GM18909 (cell line): ENCODE results near the gene OVCA2.
A peak's percentile ranks its signal among the peaks of the same experiment; 100 is the strongest.

ENCODE experiments used
- ATAC-seq: cut with Tn5 transposase; IDR thresholded peaks from one replicate; pipeline ENCODE4 v1.9.1; 2021; ENCODE audit warnings: mild to moderate bottlenecking; ENCODE audit not compliant: unreplicated experiment, poor library complexity

OVCA2 gene

DNA sequence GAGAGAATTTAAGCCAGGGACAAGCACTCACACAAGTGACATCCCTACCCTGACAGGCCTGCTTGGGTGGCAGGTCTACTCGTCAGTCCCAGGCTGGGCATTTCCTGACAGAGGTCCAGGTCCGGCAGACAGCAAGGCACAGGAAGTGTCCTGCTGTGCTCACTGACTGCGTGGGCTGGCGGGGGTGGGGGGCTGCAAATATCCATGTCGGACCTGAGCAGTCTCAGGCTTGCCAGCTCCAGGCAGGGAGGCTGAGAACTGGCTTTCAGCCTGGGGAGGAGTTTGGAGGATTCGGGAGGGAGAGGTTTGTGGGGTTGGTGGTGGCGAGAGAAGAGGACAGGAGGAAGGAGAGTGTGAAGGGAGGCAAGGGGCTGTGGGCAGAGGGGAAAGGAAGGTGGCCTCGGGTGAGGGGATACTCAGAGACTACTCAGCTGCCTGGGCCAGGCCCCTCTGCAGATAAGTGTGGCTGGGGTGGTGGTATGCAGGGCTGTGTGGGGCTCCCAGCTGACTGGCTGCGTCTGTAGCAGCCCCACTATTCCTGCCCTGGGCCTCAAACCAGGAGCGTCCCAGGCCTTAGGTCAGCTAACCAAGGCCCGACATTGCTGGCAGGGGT, 20.9 kb downstream of the OVCA2 start:
- ATAC-seq: no peak

DNA sequence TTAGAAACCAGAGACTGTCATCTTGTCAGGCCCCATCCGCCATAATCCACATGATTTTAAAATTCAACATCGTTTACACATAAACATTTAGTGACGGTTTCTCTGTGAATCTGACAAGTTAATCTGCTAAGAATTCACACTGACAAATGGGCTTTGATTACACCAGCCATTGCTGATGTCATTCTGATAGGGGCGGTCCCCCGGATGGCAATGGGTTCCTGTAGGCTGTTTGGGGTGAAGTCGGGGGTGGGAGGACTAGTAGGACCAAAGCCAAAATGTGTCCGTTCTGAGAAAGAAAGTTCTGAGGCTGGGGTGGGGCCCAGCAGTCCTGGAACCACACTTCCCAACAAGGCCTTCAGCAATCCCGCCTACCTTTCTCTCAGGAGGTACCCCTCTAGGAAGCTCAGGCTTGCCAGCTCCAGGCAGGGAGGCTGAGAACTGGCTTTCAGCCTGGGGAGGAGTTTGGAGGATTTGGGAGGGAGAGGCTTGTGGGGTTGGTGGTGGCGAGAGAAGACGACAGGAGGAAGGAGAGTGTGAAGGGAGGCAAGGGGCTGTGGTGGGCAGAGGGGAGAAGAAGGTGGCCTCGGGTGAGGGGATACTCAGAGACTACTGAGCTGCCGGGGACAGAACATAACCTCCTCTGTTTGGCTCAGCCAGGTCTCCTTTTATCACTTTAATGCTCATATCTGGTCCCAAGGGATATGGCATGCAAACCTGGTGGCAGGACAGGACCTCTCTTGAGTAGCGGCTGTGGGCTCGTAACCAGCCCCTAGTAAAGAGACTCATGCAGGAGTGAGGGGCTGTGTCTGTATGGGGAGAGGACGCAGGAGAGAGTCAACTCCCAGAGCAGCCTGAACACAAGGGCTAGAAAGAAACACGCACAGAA, 21.7 kb downstream of the OVCA2 start:
- no peak for ATAC-seq

DNA sequence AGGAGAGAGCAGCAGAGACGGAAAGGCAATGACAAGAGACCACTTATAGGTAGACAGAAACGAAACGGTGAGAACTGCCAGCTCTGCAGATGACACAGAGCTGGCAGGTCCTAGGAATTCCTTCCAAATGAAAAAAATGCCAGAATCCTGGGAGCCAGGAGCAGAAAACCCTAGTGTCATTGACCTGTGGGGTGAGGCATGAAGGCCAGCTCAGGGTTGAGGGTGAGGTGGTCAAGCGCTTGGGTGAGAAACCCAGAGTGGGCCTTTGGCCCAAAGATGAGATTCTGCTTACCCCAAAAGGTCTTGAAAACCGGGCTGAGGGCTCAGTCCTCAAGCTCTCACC, 22.3 kb downstream of the OVCA2 start:
- no peak for ATAC-seq

DNA sequence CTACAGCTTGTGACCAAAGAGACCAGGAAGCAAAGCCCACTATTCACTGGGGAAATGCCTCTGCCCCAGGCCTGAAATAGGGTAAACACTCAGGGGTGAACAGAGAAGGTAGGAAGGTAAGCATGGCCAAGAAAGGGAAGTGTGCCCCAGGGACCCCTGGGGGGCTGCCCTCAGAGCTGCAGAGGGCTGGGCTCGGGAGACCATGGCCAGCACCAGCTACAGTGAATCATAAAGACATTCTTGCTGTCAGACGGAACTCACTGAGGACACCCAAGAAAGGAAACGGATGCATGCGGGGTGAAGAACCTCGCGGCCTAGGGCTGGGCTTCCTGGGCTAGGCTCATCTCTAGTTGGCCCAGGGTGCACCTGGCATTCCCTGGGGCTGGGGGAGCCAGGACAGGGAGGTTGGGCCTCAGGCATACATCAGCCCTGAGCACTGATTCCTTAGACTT, 22.7 kb downstream of the OVCA2 start:
- ATAC-seq: no peak

DNA sequence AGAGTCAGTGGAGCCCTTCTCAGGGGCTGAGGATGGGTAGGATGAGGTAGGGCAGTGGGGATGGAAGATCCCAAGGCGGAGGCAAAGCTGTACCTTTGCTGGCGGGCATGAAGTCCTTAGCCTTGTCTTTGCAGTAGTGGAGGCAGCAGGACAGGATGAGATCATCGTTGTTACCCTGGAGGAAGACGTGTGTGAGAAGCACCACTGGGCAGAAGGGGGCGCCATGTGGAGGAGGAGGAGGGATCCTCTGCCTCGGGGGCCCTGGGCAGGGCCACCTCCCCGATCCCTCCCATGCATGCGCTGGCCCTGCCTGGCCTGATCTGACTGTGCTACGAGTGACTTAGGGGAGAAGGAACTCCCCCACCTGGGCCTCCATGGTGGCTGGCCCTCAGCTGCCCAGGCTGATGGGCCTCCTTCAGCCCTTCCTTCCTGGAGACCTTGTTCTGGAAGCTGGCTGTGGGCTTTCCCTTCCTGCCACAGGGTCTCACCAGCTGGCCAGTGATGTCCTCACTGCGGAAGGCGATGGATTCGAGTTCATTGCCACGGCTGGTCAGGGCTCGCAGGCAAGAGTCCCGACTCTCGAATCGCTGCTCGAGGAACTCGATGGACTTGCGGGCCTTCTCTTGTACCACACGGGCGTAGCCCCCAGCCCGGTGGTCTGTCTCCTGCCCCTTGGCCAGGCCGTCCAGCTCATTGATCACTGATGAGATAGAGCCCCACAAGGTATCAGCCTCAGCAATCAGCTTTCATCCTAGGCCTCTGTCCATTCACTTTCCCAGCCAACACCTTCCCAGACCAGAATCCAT, 23.4 kb downstream of the OVCA2 start:
- no peak for ATAC-seq

DNA sequence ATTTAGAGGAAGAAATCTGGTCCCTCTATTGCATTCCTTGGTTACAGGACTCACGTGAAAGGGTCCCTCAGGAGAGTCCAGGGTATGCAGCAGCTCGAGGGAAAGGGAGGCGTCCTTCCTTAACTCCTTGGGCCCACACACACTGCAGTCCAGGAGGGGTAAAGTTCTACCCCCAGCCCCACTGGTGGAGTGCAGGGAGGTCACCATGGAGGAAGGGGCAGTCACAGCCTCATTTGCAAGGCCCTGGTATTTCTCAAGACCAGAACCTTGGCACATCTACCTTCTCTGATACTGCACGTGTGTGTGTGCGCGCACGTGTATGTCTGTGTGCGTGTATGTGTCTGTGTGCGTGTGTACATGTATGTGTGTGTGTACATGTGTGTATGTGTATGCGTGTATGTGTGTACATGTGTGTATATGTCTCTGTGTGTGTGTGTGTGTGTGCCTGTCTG, 24.2 kb downstream of the OVCA2 start:
- no peak for ATAC-seq

DNA sequence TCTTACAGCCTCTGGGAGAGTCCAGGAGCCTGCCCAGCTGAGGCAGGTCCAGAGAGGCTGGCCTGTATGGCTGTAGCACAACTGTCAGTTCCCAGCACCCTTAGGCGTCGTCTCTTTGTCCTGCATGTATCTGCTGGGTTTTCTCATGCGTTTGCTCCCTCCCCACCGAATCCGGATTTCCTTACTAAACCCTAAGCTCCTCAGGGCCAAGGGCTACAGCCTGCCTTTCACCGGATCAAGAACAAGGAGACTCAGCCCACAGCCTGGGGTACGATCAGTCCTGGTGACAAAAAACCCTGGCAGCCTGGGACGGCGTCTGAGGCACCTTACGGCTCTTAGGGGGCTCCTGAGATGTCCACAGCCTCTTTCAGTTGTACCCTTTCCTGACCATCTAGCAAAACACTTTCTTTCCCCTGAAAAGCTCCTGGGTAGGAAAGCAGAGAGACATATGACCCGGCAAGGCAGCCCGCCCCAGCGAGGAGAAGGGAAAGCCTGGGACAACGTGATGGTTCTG, 25.3 kb downstream of the OVCA2 start:
- ATAC-seq: no peak

DNA sequence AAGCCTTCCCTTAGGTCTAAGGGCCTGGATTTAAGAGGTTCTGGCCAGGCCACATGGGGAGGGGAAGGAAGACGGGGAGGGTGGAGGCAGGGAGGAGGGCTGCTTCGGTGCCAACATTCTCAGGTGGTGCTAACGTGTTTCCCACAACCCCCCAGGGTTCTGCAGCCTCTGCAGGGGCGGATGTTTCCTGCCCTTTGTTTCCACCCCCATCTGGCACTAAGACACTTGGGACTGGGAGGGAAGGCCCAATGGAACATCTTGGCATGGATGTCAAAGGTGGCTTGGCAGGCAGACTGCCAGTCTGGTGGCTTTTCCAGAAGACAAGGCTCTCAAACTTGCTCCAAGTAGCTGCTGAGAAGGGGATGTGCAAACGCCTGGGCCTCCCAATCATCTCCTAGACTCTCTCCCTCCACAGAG, 25.8 kb downstream of the OVCA2 start:
- ATAC-seq: no peak

DNA sequence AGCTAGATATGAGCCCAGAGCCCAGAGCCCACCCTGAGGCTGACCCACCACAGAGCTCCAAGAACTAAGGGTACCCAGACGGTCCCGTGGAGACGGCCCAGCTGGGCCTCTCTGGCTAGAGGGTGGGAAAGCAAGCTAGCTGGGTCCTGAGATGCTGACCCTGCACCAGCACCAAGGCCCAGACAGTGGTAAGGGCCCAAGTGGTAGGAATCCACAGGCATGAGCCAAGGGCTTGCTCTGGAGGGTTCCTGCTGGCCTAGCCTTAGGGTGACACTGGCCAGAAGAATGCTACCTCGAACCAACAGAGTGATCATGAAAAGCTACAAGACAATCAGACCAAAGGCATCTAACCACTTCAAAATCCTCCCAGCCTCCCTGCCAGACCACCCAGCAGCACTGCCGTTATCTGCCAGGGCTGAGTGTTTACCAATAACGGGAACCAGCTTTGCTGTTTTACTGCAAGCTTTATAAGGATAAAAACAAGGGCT, 26.3 kb downstream of the OVCA2 start:
- ATAC-seq: no peak

DNA sequence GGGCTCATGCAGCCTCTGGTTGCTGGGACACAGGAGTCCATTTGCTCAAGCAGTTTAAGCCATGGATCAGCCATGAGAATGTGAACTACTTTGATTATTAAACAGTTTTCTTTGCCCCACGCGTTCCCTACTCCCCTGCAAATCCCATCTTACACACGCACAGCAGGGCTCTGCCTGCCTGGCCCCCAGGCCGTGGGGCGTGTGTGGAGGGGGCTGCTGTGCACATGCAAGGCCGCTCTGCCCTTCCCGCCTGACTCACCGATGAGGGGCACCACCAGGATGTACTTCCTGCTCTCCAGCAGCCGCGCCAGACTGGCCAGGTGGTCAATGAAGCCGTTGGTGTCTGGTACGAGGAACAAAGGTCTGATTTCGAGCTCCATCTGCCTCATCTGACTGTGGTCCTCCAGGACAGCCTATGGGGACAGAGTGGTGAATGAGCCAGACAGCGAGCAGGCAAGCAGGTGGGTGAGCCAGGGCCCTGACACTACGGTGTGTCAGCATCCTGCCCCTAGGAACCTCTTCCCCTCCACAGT, 26.8 kb downstream of the OVCA2 start:
- ATAC-seq: no peak

DNA sequence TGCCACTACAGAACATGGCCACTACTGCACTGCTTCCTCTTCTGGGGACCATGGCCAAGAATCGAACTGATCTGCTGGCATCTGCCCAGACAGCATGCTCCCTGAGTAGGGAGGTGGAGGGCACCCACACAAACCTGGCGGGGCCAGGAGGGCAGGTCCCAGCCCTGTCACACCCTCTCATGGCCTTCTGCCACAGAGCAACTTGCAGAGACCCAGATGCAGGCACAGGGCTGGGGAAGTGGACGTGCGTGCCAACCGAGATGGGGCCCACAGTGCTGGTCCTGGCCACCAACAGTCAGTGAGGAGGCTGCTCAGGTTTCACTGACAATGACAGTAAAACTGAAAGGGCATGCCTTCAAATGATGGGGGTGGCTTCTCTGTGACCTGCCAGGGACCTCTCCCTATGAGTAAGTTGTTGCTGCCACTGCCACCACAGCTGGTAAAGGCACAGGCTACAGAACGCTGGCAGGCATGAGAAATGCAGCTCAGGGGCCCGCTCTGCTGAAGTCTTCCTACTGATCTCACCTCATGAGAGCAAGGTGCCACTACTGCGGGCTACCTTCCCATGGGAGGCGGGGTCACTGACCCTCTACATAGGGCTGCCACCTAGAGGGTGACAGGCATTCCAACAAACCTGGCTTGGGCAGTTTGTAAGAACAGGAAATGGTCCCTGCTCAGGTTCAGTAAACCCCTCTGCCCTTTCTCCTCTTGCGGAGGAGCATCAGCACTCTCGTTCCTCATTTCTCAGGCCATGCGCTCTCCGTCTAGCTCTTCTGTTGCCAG, 28.6 kb downstream of the OVCA2 start:
- ATAC-seq: peak; percentile 83

DNA sequence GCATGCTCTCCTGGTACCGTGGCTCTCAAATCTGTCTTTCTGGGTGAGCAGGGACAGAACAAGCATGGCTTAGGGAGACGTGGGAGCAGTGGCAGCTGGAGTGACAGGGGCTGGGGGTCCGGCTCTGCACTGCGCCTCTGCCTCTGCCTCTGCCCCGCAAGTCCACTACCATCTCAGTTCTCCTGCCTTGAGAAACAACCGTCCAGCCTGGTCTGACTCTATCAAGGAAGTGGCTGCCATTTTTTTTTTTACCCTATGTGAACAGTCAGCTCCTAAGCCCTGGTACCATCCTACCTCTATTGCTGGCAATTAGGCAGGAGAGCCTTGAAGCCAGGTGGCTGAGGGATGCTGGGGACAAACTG, 29.2 kb downstream of the OVCA2 start:
- ATAC-seq: no peak

DNA sequence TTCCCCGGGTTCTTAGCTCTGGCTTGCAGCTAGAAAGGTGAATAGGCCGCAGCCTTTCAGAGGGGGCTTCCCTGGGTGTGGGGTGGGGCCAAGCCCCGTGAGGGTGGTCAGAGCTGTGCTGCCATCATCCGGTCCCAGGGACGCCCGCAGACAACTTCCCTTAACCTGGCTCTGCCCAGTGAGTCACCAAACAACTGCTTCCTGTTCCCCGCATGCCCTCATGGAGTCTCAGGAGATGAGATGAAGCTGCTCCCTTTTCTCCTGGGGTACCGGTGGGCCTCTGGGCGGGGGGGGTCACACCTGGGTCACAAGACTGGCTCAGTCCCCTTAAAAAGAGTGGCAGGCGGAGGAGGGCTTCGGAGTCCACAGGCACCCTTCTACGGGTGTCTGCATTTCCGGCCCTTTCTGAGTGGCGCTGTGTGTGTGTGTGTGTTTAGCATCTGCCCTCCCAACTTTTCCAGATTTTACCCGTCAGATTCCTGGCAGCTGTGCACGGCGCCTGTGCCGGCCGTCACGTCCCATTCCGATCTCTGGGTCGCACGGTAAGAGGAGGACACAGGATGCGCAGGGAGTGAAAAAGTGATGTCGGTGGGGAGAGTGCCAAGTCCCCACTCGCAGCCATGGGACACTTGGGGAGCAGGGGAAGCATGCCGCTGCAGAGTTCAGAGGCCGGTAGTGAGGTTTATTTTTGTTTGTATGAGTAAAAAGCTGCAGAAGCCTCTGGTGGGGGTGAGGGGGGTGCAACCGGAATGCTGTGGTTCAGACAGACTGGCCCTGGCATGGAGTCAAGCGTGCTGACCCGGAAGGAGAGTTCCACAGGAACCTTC, 29.8 kb downstream of the OVCA2 start:
- ATAC-seq: no peak

DNA sequence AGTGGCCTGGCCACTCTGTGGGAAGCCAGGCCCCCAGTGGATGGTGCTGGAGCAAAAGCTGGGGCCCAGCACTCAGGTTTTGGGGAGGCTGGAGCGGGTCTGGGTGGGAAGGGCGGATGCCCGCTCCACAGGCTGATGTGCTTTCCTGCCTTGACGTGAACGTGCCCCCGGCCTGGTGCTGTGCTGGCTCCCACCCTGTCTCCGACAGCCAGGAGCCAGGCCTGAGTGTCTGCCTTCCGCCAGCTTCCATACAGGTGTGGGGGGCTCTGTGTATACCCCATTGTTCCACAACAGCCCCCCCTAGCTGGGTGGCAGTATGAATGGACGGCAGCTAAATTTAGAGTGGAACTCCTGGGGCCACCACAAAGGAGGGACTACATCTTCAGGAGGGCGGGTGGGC, 33.1 kb downstream of the OVCA2 start:
- ATAC-seq: no peak

DNA sequence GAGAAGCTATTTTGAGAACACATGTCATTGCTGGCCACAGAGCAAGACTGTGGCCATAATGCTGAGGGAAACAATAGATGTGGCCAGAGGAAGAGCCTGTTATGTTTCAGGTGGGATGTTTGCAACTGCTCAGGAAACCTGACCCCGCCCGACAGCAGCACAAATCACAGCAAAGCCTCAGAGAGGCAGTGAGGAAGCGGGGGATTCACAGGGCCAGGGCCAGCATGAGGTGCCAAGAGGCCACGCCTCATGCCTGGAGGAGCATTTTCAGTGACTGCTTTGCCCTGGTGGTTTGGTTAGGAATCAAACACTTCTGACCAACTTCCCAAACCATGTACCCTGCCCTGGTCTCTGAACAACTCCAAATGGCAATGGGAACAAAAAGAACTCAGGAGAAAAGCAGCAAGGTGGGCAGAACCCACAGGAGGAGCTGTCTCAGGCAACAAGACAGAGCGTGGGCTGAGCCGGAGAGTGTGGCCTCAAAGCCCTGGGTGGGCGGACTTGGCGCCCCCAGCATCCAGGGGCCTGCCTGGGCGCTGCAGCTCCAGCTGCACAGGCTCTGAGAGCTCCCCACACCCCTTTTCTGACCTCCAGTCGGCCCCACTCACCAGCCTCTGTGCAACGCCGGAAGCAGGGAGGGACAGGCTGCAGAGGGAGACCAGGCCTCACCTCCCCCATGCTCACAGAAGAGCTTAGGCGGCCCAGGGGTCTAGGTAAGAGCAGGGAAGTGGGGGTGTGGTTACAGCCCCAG, 33.7 kb downstream of the OVCA2 start:
- ATAC-seq: no peak

DNA sequence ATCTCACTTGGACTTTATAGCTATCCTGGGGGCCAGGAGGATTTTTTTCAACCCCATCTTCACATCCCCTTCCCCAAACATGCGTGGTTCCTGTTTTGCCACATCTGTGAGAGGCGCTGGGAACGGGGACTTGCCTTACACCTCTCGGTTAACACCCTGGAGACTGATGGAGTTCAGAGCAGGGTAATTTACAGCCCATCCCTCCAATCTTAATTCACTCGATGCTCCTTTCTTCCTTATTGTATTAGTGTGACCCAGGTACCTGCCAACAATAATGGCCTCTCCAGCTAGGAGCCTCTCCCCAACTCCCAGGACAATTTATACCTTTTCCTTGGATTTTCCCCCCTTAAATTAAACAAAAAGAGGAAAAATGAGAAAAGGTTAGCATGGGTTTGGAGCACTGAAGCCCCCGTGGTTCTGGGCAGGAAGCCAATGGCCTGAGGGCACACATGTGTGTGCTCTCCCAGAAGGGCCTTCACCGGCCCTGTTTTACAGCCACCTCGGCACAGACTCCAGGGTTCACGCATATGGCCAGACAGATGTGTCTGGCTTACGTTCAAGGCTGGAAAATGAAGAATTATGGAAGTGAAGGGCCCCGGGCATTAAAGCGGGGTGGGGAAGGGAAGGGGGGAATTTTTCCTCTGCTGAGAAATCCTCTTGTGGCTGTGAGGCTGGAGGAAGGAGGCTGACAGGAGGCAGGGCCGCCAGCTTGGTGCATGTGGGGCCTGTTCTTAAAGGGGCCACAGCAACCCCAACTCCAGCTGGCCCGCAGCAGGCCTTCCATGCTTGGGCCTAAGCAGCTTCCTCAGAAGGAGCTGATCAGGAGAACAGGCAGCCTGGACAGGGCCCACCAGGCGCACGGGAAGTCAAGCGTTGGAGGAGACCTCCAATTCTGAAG, 34.5 kb downstream of the OVCA2 start:
- no peak for ATAC-seq

DNA sequence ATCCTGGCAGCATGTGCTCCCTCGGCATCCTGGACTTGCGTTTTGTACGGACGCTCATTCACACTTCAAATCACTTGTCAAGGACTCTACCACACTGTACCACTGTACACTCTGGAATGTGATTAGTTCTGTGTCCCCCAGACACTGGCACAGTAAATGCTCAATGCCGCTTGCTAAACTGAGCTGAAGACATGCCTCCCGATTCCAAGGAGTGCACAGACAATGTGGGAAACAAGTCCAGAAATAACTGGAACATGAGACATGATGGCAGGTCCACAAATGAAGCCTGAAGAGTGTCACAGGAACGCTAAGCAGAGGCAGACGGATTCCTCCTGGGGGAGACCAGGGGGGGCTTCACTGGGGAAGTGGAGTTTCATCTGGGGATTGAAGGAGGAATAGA, 35.2 kb downstream of the OVCA2 start:
- ATAC-seq: no peak
